IPS-15b (cell line): Measurements from ENCODE around the gene ZNF25.

ENCODE experiments used
- H3K27me3 ChIP-seq: one replicate; pipeline ENCODE4 v1.6.1; 2013; ENCODE audit warnings: low read length; ENCODE audit not compliant: control insufficient read depth, insufficient read depth
- H3K36me3 ChIP-seq: one replicate; pipeline ENCODE4 v1.6.1; 2013; ENCODE audit warnings: low read length; ENCODE audit not compliant: control insufficient read depth, insufficient read depth
- H3K4me1 ChIP-seq: one replicate; pipeline ENCODE4 v1.6.1; 2013; ENCODE audit warnings: mild to moderate bottlenecking, low read length; ENCODE audit not compliant: control insufficient read depth, insufficient read depth
- H3K4me3 ChIP-seq: one replicate; pipeline ENCODE4 v1.5.1; 2013; ENCODE audit warnings: low read depth, low read length
- H3K9ac ChIP-seq: one replicate; pipeline ENCODE4 v1.6.1; 2013; ENCODE audit warnings: low read depth, mild to moderate bottlenecking, low read length
- H3K9me3 ChIP-seq: one replicate; pipeline ENCODE4 v1.6.1; 2013; ENCODE audit warnings: mild to moderate bottlenecking, low read length; ENCODE audit not compliant: control insufficient read depth, insufficient read depth

ZNF25 gene

DNA sequence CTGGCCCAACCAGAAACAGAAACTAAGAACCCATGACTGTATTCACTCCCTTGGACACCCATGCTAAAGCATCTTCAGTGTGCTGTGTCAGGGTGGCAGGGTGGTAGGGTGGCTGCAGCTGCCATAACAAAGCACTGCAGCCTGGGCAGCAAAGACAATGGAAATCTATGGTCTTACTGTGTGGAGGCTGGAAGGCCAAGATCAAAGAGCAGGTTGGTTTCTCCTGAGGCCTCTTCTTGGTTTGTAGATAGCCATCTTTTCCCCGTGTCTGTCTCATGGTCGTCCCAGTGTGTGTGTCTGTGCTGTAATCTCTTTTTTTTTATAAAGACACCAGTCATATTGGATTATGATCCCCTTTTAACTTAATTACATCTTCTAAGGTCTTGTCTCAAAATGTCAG, 15.2 kb upstream of the ZNF25 start:
- H3K9ac ChIP-seq = no peak overlapping the region
- H3K27me3 ChIP-seq = no peaks in the 10 kb centered on the region
- no peaks in the 10 kb centered on the region for H3K4me1 ChIP-seq
- peaks cover 7% of the 10 kb centered on the region for H3K9me3 ChIP-seq
- no peak overlapping the region for H3K4me3 ChIP-seq
- H3K36me3 ChIP-seq = no peaks in the 10 kb centered on the region

DNA sequence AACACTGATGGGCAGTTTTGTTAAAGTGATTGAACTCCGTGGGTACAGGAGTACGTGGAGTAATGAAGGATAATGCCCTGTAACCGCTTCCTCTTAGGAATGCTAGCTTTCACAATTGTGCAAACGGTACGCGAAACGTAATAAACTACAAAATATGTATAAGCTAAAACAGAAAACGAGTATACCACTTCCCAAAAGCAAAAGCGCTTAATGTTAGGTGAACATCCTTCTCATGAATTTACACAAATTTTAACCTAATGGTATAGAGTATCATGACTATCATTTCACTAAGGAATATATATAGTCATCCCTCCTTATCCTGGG, 395 bp upstream of the ZNF25 start:
- Histone ChIP-seq H3K9ac (no peak overlapping the region), H3K36me3 (no peaks in the 10 kb centered on the region), H3K4me1 (peaks cover 4% of the 10 kb centered on the region), H3K4me3 (peak overlapping the region; percentile 32), H3K27me3 (peaks cover 4% of the 10 kb centered on the region), H3K9me3 (no peaks in the 10 kb centered on the region)

DNA sequence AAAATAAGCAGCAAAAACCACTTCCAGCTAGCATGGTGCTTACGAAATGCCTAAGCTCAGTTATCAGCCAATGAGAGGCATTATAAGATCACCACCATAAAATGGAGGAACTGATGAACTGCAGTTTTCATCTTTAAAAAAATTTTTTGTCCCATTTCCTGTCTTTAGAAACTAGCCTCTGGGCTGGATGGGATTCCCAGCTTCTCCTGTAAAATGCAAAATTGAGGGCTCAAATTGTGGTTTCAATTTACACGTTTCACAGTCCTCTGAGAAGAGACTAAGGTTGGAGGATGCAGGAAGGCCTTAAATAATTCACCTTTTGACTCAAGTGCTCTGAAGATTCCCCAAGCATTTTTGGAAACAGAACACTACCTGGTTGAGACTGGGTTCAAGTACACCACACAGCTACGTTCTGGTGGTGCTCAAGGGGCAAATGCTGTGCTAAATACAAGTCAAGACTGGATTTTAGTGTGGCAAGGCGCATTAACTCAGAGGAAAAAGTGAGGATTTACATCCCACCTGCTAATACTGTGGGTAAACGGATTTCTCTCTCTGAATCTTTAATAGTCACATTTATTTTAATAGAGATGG, 951 bp downstream of the ZNF25 start:
- Histone ChIP-seq H3K36me3 (no peaks in the 10 kb centered on the region), H3K9me3 (no peaks in the 10 kb centered on the region), H3K27me3 (peaks cover 4% of the 10 kb centered on the region), H3K4me3 (peak overlapping the region; percentile 65), H3K4me1 (peaks cover 4% of the 10 kb centered on the region), H3K9ac (no peak overlapping the region)

DNA sequence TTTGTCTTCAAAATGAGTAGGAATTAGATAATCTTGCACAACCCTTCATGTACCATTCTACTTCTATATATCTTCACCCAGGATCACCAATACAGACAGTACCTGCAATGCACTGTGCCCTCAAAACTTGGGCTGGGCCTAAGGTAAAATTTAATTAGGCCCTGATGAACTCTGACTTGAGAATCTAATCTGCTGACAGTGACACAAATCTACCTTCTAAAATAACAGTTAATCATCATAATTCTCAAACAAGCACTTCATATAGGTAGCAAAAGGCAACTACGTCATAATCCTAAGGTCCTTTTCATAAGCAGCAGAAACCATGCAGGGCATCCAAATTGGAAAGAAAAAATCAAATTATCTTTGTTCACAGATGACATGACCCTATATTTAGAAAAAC, 4.1 kb downstream of the ZNF25 start:
- Histone ChIP-seq H3K4me3 (no peak overlapping the region), H3K4me1 (peaks cover 4% of the 10 kb centered on the region), H3K36me3 (no peaks in the 10 kb centered on the region), H3K27me3 (peaks cover 4% of the 10 kb centered on the region), H3K9ac (no peak overlapping the region), H3K9me3 (peaks cover 7% of the 10 kb centered on the region)

DNA sequence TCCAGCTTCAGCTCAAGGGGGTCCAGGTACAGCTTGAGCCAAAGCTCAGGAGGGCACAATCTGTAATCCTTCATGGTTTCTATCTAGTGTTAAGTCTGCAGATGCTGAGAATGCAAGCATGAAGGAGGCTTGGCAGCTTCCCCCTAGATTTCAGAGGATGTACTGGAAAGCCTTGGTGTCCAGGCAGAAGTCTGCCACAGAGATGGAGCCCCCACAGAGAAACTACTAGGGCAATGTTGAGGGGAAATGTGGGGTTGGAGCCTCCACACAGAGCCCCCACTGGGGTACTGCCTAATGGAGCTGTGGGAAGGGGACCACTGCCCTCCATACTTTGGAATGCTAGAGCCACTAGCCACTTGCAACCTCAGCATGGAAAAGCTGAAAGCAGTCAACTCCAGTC, 11.4 kb downstream of the ZNF25 start:
- no peaks in the 10 kb centered on the region for H3K36me3 ChIP-seq
- H3K4me3 ChIP-seq = no peak overlapping the region
- H3K9ac ChIP-seq = no peak overlapping the region
- peaks cover 22% of the 10 kb centered on the region for H3K9me3 ChIP-seq
- no peaks in the 10 kb centered on the region for H3K4me1 ChIP-seq
- H3K27me3 ChIP-seq = no peaks in the 10 kb centered on the region

DNA sequence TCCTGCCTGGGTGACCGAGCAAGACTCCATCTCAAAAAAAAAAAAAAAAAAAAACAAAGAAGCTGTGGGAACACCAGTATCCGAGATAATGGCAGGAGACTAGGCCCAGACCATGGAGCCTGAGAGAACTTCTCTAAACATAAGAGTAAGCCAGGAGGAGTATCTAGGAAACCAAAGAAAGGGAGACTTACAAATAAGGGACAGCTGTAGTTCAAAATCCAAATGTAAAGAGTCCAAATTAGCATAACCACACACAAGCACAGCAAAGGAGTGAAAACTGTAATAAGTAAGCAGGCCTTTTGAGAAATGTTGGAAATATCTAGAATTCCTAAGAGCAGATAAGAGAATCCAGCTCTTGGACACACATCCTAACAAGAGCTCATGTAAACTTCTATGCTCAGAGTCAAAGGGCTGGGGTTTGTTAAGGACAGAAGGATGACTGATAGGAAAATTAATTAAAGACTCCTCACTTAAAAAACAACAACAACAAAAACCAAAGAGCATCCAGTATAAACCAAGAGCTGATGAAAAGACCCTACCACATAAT, 15.8 kb downstream of the ZNF25 start:
- Histone ChIP-seq H3K9me3 (peaks cover 18% of the 10 kb centered on the region), H3K36me3 (peaks cover 3% of the 10 kb centered on the region), H3K4me3 (no peak overlapping the region), H3K9ac (no peak overlapping the region), H3K27me3 (no peaks in the 10 kb centered on the region), H3K4me1 (no peaks in the 10 kb centered on the region)

DNA sequence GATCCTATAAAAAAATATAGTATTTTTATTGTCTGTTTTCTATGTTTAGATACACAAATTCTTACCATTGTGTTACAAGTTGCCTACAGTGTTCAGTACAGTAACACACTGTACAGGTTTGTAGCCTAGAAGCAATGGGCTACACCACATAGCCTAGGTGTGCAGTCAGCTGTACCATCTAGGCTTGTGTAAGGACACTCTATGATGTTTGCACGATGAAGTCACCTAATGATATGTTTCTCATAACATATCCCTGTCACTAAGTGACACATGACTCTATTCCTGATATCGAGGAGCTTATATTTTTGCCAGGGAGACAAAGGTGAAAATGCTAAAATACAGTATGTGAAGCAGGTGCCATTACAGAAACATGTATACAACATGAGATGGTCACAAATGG, 18.6 kb downstream of the ZNF25 start:
- Histone ChIP-seq H3K4me3 (no peak overlapping the region), H3K4me1 (no peaks in the 10 kb centered on the region), H3K9ac (no peak overlapping the region), H3K27me3 (no peaks in the 10 kb centered on the region), H3K9me3 (peaks cover 24% of the 10 kb centered on the region), H3K36me3 (peaks cover 3% of the 10 kb centered on the region)

DNA sequence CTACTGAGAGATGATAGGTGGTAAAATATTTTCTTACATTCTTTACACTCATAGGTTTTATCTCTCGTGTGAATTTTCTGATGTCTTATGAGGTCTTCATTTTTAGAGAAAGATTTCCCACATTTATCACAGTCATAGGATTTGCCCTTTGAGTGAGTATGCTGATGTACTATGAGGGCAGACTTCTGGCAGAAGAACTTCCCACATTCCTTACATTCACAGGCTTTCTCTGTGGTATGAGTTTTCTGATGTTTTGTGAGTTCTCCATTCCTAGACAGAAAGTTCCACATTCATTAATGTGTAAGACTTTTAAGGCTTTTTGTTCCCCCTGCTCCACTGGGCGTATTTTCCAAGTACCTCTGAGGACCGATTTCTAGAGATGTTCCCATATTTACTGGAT, 23.5 kb downstream of the ZNF25 start:
- no peaks in the 10 kb centered on the region for H3K27me3 ChIP-seq
- no peak overlapping the region for H3K9ac ChIP-seq
- no peak overlapping the region for H3K4me3 ChIP-seq
- peaks cover 2% of the 10 kb centered on the region for H3K36me3 ChIP-seq
- H3K9me3 ChIP-seq = peaks cover 28% of the 10 kb centered on the region
- H3K4me1 ChIP-seq = no peaks in the 10 kb centered on the region

DNA sequence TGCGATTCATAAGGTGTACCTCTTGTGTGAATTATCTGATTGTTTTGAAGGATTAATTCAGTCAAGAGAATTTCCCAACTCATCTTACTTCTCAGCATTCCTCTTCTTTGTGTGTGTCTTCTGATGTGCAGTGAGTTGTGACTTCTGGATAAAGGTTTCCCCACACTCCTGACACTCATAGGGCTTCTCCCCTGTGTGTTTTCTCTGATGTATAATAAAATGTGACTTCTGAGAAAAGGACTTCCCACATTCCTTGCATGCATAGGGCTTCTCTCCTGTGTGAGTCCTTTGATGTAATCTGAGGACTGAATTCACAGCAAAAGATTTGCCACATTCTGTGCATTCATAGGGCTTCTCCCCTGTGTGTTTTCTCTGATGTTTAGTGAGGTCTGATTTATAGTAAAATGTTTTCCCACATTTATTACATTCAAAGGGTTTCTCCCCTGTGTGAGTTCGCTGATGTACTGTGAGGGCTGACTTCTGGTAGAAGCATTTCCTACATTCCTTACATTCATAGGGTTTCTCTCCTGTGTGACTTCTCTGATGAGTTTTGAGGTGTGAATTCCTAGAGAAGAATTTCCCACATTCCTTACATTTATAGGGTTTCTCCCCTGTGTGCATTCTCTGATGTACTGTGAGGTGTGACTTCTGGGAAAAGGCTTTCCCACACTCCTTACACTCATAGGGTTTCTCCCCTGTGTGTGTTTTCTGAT, 24.2 kb downstream of the ZNF25 start:
- Histone ChIP-seq H3K9me3 (peaks cover 26% of the 10 kb centered on the region), H3K4me1 (no peaks in the 10 kb centered on the region), H3K9ac (no peak overlapping the region), H3K4me3 (no peak overlapping the region), H3K36me3 (no peaks in the 10 kb centered on the region), H3K27me3 (no peaks in the 10 kb centered on the region)

DNA sequence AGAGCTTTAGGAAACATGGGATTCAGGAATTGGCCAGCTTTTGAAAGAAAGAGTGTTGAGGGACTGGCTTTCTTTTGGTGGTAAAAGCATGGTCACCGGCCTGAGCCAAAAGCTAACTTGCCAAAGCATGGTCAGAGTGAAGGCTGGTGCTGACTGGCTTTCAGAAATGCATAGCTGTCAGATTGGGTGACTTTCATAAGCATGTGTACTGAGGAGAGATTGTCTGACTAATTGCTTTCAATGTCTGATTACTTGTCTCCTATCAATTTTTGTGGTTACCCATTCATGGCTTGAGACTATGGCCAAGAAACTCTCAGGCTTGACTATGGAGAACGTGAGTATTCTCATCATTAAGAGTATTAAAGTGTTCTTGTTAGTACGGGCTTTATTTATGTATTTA, 28.2 kb downstream of the ZNF25 start:
- H3K27me3 ChIP-seq = no peaks in the 10 kb centered on the region
- no peaks in the 10 kb centered on the region for H3K36me3 ChIP-seq
- H3K9me3 ChIP-seq = peaks cover 12% of the 10 kb centered on the region
- H3K9ac ChIP-seq = no peak overlapping the region
- no peak overlapping the region for H3K4me3 ChIP-seq
- H3K4me1 ChIP-seq = no peaks in the 10 kb centered on the region

DNA sequence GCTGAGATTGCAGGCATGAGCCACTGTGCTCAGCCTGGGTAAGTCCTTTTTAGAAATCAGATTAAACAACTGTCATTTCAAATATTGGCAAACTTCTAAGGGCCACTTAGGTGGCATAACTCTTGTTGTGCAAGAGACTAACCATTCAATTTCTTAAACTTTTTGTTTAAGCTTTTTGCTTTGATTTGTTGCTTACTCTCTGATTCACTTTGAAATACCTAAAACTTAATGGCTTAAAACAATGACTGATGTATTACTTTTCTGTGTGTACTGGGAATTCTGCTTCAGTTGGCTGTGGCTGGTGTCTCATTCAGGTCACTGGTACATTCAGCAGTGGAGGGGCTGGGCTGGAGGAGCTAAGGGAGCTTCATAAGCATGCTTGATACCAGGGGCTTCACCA, 28.9 kb downstream of the ZNF25 start:
- no peaks in the 10 kb centered on the region for H3K27me3 ChIP-seq
- peaks cover 12% of the 10 kb centered on the region for H3K9me3 ChIP-seq
- H3K9ac ChIP-seq = no peak overlapping the region
- H3K36me3 ChIP-seq = no peaks in the 10 kb centered on the region
- H3K4me3 ChIP-seq = no peak overlapping the region
- no peaks in the 10 kb centered on the region for H3K4me1 ChIP-seq

DNA sequence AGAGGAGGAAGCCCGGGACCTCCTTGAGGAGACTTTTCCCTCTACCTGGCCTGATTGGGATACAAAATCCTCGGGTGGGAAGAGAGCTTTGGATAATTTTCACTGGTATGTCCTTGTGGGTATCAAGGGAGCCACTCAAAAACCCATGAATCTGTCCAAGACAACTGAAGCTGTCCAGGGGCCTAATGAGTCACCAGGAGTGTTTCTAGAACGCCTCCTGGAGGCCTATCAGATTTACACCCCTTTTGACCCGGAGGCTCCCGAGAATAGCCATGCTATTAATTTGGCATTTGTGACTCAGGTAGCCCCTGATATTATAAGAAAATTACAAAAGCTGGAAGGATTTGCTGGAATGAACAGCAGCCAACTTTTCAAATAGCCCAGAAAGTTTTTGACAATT, 38.6 kb downstream of the ZNF25 start:
- Histone ChIP-seq H3K9me3 (peaks cover 25% of the 10 kb centered on the region), H3K27me3 (no peaks in the 10 kb centered on the region), H3K4me3 (no peak overlapping the region), H3K9ac (no peak overlapping the region), H3K36me3 (no peaks in the 10 kb centered on the region), H3K4me1 (no peaks in the 10 kb centered on the region)
